Lower leg skin (tissue), 4 donors: ENCODE results near the gene LYRM4. TPM values are rescaled to one million over a fixed set of nuclear protein-coding genes. Genes with fewer than 3 reads are reported as not detected.

Experiments used
- DNase-seq, 2 donors: peaks; one replicate each; pipeline ENCODE4 v3.0.0-alpha.2; 2019; ENCODE audit warnings: low spot score in 2 of 2
- H3K4me3 ChIP-seq: fragments of 200-600 bp; sonication (generic); 2 replicates; pipeline ENCODE4 v1.5.1; 2017; ENCODE audit warnings: mild to moderate bottlenecking, low read depth; ENCODE audit not compliant: poor library complexity, severe bottlenecking
- CTCF ChIP-seq, 3 donors: fragments of 450-650 bp; IDR thresholded peaks; one replicate each; pipeline ENCODE4 v1.5.1; 2016; ENCODE audit warnings: antibody characterized with exemption in 3 of 3, mild to moderate bottlenecking in 3 of 3, moderate library complexity in 2 of 3
- POLR2A ChIP-seq, 2 donors: fragments of 450-650 bp; IDR thresholded peaks; one replicate each; pipeline ENCODE4 v1.6.1; 2016 to 2017; ENCODE audit warnings: antibody characterized with exemption in 2 of 2, mild to moderate bottlenecking in 1 of 2, moderate library complexity in 1 of 2
- WGBS, 2 donors: methylation state at CpG; one replicate each; pipeline ENCODE4 v1.1.5; 2018; 5-methylcytosine and 5-hydroxymethylcytosine counted together
- intact Hi-C: fragments of 100-400 bp; cut with DNase I; formaldehyde crosslinking; loops from one replicate; pipeline ENCODE4 v1.15.0; 2023; ENCODE audit warnings: low total_unique reads
- total RNA-seq, 4 donors: library from RNA; depleted of rRNA; stranded (reverse); fragments of >200 nt; gene quantifications; one replicate each; pipeline ENCODE4 v1.1.0, GENCODE V29; 2016

LYRM4 gene
- total RNA-seq, 4 donors from 2014 or later, result 14.4 to 20.8 (median 20.4) TPM

- no peak for DNase-seq
- no peak for TF ChIP-seq POLR2A (IDR thresholded peaks at IDR 0.05)
- no peak for TF ChIP-seq CTCF (IDR thresholded peaks at IDR 0.05)
- no peak overlapping the region for H3K4me3 ChIP-seq
- 93 to 94% methylated on average over 6 of the region's 6 CpGs for WGBS, 2 donors
- intact Hi-C loops, result no loop called here
Observed at GRCh38 chr6:5206920-5207561, 53.7 kb downstream of the LYRM4 start.

GRCh38 chr6:5205877-5206850 lies 54.6 kb downstream of the LYRM4 start:
- DNase-seq, result peak in 1 of 2 donors; percentile 85

GRCh38 chr6:5205035-5205507 lies 55.7 kb downstream of the LYRM4 start:
- TF ChIP-seq CTCF (IDR thresholded peaks at IDR 0.05) (no peak), POLR2A (IDR thresholded peaks at IDR 0.05) (no peak)

More at GRCh38 chr6:5205877-5206850, 54.6 kb downstream of the LYRM4 start:
- no peak for TF ChIP-seq CTCF (IDR thresholded peaks at IDR 0.05)
- TF ChIP-seq POLR2A (IDR thresholded peaks at IDR 0.05), result no peak
- intact Hi-C loops, result no loop called here
- 47 to 53% methylated on average over 7 of the region's 7 CpGs for WGBS, 2 donors
- H3K4me3 ChIP-seq, result no peak overlapping the region

GRCh38 chr6:5204376-5204775 lies 56.4 kb downstream of the LYRM4 start:
- H3K4me3 ChIP-seq, result no peak overlapping the region
- 72 to 74% methylated on average over 4 of the region's 4 CpGs for WGBS, 2 donors
- intact Hi-C loops, result no loop called here
- TF ChIP-seq CTCF (IDR thresholded peaks at IDR 0.05), result no peak
- no peak for TF ChIP-seq POLR2A (IDR thresholded peaks at IDR 0.05)
- DNase-seq, result no peak

More at GRCh38 chr6:5205035-5205507, 55.7 kb downstream of the LYRM4 start:
- DNase-seq, result no peak
- 49 to 71% methylated on average over 6 of the region's 6 CpGs for WGBS, 2 donors
- no peak overlapping the region for H3K4me3 ChIP-seq
- intact Hi-C loops, result no loop called here

- DNase-seq, result no peak
- TF ChIP-seq CTCF (IDR thresholded peaks at IDR 0.05) (no peak), POLR2A (IDR thresholded peaks at IDR 0.05) (no peak)
- intact Hi-C loops, result no loop called here
- H3K4me3 ChIP-seq, result no peak overlapping the region
- 79 to 81% methylated on average over 10 of the region's 10 CpGs for WGBS, 2 donors
Observed at GRCh38 chr6:5203546-5203945, 57.2 kb downstream of the LYRM4 start.
